NK-92 treated with Interleukin-12 subunit alpha and Interleukin-12 subunit beta, amount 100 ng/mL, for 24 hours (cell line): ENCODE measurements around the gene ATP6V1D.
"Not testable (repeated sequence)": the region's sequence is repeated elsewhere in the genome, so short reads cannot be mapped to it uniquely, and the experiment has no call there.

ENCODE experiments used
- DNase-seq: peaks from one replicate; lab custom pipeline; 2025; lab: John Stamatoyannopoulos, UW

ATP6V1D gene

DNA sequence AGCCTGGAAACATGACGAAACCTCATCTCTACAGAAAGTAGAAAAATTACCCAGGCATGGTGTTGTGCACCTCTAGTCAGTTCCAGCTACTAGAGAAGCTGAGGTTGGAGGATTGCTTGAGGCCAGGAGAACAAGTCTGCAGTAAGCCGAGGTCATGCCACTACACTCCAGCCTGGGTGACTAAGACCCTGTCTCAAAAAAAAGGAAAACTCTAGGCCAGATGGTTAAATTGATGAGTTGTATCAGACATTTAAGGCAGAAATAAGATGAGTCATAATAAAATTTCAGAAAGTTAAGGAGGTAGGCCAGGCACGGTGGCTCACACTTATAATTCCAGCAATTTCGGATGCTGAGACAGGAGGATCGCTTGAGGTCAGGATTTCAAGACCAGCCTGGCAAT lies 11.2 kb upstream of the ATP6V1D start:
- no peak for DNase-seq

DNA sequence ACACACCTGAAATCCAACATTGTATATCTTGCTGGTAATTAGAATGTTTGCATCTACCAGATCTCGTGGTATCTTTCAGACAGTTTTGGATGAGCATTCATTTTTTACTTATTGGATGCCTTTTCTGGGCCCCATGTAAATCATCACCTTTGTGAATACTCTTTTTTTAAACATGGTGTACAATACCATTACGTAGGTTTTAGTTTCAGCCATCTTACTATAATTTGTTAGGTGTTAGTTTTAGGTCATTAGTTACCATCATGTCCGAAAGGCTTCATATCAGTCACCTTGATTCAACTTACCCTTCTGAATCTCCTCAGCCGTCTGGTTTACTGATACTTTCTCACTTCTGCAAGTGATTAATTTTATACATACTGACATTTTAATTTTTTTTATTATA lies 5.9 kb upstream of the ATP6V1D start:
- no peak for DNase-seq

DNA sequence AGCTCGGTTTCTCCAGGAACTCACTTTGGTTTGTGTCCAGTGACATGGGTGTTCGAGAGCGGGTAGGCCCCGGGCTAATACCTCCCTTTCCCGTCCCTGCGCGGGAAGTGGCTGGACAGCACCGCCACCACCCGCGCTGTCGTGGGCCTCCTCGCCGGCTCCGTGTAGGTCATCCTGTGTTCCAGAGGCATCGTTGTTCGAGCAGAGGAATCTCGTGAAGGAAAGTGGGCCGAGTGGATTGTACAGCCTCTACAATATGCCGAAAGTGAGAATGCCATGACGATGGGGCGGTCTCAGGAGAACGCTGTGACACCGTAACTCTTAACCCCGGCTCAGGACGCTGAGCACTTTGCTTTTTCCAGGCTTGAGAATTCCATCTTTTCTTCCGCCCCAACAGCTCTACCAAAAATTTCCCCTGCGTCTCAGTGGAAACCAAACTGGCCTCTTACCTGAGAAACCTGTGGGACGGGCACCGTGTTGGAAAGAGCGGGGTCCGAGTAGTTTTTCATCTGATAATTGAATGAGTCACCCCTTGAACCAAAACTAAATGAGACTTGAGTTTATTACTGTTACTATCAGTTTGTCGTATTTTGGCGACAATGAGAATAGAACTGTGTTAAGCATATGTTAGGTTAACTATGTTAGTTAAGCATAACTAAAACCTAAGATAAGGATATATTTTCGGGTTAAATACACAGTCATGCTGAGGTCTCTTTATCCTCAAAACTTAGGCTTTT lies 1.0 kb upstream of the ATP6V1D start:
- DNase-seq = no peak

DNA sequence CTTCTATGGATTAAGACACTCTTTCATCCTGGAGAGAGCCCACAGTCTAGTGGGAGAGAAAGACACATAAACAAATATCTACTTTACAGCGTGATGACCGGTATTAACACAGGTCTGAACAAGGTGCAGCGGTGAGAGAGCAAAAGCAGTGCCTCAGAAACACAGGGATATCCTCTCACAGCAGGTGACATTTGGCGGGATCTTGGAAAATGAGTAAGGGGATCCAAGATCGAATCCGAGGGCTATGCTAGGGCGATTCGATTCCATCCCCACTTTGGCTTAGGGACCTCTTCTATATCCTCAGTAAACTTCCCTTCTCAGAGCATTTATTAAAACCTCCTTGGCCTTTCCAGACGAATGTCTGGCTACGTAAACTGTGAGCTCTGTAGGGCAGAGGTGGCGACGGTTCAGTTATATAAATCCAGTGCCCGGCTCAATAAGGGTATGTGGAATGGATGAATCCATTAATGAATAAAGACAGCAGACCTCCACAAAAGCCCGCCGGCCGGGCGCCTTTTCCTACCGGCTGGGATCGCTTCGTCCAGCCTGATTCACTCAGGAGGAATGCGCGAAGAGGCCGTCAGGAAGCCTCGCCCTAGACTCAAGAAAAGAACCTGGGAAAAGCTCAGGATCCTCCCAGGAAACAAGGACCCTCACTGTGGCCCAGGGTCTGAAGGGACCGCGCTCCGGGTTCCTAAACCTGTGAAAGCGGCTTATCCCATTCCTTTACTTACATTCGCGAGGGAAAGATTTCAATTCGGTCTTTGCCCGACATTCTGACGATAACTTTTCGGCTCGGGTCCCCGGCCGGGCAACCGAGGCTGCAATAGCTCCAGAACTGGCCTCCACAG lies 455 bp downstream of the ATP6V1D start:
- no peak for DNase-seq

DNA sequence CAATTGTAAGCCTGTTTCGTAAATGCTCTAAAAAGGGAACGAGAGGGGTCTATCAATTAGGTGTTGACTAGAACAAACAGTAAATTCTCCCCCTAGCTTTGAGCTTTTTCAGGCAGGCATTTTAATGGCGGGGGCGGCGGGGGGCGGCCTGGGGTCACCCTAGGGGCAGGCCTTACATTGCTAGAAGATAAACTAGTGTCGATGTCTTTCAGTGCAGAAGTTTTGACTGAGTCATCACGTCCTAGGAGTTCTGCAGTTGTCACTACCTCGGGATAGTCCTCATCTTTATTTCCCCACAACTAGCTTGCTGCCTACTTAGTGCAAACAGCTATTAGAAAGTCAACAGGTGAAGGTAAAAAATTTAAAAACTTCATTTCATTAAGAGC lies 1.6 kb downstream of the ATP6V1D start:
- DNase-seq = no peak

DNA sequence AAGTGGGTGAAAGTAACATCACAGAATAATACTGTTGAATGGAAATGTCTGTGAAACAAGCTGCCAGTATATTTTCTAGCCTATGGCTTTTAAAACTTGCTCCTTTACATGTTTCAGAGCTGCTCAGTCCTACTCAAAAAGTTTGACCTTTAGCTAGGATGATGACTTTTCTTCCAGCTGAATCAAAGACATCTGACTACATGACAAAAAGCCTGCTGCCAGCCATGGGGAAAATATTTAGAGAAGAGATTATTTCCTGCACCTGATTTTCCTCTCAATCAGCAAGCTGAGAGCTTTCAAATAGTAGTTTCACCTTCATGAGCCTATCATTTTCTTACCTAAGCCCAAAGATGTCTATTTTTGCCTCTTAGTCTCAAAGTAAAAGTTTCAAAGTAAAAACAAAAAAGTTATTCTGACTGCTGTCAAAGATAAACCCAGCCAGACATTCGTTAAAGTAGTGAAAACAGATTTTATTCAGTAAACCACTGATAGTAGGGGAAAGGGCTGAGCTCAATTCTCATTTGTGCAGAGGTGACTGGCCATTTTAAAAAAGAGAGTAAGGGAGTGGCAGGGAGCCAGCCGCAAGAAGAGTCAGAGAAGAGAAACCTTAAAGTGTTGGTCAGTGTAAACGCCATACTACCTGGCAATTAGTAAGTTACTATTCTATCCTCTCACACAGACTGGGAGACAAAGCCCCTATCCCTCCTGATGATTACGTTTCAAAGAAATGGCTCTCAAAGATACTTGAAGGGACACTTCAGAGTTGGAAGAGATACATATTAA lies 2.2 kb downstream of the ATP6V1D start:
- no peak for DNase-seq

DNA sequence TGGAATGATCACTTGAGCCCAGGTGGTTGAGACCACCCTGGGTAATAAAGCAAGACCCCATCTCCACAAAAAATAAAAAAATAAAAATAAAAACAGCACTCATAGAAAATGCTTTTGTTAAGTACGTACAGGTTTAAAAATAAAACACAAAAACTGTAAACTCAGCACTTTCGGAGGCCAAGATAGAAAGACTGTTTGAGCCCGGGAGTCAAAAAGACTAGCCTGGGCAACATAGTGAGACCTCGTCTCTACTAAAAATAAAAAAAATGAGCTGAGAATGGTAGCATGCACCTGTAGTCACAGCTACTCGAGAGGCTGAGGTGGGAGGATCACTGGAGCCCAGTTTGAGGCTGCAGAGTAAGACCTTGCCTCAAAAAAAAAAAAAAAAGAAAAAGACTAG lies 7.5 kb downstream of the ATP6V1D start:
- no peak for DNase-seq

DNA sequence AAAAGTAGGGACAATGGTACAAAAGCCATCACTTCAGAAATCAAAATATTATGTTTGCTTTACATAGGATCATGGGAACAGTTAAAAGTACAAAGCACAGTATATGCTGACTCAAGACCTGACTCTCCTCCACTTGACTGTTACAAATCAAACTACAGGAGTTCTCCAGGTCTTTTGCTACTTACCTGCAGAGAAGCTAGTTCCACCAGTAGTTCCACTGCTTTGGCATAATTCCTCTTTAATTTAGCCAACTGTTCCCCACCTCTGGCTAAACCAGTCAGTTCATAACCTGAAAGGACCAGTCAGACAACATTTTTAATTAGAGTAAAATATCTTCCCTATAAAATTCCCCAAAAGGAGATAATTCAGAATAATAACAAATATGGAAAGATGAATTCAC lies 14.0 kb downstream of the ATP6V1D start:
- DNase-seq = no peak

DNA sequence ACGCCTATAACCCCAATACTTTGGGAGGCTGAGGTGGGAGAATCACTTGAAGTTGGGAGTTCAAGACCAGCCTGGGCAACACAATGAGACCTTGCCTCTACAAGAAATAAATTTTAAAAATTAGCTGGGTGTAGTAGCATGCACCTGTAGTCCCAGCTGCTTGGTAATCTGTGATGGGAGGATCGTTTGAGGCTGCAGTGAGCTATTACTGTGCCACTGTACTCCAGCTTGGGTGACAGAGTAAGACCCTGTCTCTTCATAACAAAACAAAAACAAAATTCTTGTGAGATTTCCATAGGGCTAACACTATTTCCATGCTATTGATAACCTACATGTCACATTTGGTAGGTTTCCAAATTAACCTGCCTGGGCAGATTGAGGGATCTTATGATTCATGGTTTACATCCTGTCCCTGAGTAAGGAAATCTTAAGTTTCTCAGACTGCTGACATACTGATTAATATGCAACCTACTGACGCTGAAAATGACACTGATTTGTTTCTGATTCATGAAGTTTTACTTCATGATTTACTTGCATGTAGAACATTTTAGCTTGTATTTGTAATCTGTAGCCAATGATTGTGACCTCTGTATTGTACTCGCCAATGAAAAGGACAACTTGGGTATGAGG lies 15.9 kb downstream of the ATP6V1D start:
- DNase-seq = no peak

DNA sequence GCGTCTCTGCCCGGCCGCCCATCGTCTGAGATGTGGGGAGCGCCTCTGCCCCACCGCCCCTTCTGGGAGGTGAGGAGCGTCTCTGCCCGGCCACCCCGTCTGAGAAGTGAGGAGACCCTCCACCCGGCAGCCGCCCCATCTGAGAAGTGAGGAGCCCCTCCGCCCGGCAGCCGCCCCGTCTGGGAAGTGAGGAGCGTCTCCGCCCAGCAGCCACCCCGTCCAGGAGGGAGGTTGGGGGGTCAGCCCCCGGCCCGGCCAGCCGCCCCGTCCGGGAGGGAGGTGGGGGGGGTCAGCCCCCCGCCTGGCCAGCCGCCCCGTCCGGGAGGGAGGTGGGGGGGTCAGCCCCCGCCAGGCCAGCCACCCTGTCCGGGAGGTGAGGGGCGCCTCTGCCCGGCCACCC lies 18.4 kb downstream of the ATP6V1D start:
- not testable (repeated sequence) for DNase-seq

DNA sequence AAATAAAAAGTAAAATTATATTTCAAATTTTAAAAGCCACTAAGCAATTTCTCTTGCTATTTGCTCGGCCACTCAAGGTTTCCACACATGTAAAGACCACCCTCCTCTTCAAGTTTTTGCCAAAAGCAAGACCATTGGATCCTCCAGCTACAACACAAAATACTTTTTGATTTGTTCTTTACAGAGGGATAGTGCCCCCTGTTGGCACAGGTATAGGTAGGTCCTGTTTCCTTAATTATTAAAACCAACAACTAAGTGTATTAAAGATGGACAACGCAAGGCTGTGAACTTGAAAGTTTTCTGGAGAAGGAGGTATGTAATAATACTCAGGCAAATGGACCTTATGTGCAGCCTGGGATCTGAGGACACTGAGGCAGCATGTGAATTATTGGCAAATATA lies 23.8 kb downstream of the ATP6V1D start:
- no peak for DNase-seq

DNA sequence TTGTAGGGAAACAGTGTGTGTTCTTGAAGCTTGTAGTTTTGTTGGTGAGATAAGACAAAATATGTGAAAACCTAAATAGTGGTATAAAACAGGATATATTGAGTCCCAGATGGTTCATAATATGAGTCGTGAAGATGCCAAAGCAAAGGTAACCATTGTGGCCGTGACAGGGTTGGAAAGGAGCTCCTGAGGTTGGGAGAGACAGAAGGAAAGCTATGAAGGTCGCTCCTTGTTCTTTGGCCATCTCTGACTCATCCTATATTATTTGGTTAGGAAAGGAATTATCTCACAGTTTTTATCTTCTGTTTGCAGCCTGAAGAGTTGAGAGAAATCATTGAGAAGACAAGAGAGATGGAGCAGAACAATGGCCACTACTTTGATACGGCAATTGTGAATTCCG lies 27.1 kb downstream of the ATP6V1D start:
- no peak for DNase-seq

DNA sequence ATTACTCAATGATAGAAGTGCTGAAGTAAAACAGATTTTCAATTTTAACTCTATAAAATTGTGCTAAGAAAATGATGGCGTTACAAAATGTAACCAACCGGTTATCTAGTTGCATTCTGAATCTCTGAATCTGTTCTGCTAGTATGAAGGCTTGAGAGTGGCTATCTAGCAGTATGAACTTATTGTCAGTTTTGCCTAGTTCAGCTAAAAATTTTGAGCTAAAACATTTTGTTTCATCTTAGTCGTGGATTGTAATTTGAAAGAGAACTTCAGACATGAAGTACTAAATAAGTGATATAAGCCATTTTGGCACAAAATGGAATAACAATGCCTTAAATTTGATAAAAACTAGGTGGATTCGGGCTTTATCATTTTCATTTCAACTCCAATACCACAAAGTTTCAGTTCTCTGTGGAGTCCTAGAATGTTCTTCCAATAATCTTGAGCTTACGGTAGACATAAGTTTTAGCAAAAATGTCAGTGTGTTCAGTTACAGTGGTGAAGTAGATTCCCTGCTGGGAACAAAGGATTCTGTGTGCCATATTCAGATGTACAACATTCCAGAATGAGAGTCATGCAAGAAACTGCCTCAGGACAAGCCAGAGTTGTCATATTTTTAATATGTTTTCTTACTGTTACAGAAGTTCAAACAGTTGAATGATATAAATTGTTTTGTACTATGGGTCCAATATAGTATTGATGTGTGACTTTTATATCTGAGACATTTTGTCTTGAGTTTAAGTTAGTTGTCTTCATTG lies 28.1 kb downstream of the ATP6V1D start:
- no peak for DNase-seq

DNA sequence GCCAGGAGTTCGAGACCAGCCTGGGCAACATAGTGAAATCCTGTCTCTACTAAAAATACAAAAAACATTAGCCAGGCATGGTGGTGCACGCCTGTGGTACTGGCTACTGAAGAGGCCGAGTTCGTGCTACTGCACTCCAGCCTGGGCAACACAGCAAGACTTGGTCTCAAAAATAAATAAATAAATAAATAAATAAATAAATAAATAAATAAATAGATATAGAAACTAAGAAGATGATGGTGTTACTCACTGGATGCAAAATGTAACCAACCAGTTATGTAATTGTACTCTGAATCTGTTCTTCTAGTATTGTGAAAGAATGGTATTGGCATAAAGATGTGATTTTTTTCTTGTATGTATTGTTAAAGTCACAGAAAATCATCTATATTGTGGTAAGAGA lies 29.9 kb downstream of the ATP6V1D start:
- DNase-seq = not testable (repeated sequence)

DNA sequence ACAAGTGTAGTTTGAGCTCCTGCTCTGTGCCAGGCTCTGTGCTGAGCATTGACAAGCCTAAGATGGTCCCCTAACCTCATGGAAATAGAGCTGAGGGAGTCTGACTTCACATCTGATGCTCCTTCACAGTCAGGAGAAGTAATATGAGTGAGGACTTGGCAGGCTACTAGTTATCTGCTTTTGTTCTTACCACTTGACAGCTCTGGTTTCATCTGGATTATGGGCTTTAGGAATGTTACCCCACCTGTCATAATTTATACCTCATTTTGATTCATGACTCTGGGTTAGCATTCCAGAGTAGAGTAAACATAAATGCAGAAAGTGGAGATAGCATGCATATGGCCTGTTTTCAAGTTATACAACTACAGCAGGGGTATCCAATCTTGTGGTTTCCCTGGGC lies 40.5 kb downstream of the ATP6V1D start:
- DNase-seq = no peak

DNA sequence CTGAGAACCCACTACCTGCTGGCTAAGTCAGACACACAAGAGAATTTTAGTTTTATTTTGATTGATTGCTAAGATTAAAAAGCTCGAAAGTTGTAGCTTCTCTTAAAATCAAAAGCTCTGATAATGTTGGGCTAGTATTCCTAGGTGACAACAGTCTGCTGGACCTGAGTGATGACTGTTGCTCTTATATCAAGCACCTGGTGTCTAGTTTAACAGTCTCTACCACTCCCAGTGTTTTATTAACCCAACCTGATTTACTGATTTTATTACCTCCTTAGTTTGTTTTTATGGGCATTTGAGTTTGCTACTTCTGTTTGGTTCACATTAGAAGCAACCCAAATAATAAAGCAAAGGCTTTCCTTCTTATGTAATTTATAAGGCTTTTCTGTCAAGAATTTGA lies 41.8 kb downstream of the ATP6V1D start:
- no peak for DNase-seq

DNA sequence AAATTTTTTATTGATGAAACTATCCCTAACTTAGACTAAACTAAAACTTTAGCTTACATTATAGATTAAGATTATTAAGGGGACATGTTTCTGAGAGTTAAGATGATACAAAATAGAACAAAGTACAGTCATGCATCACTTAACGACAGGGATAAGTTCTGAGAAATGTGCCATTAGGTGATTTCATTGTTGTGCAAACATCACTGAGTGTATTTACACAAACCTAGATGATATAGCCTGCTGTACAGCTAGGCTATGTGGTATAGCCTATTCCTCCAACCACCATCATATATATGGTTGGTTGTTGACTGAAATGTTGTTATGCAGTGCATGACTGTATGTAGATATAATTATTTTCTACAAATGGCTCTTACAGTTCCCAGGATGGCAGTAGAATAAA lies 46.5 kb downstream of the ATP6V1D start:
- no peak for DNase-seq

DNA sequence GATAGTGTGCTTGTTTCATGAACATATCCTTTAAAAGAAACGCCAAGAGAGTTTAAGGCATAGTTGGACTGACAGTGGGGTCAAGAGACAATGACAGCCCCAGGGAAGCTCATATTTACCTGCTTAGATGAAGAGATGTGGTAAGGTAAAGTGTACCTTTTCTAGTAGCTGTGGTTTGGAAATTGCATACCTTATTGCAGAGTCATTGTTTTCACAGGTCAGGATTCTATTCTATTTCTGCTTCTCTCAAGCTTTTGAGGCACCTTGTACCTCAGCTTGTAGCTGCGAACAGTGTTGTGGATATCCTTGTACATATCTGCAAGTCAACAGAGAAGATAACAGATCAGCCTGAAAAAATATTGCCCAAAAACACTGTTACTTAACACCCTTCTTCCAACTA lies 47.7 kb downstream of the ATP6V1D start:
- DNase-seq = no peak
